Uterus (tissue), 2 donors: ENCODE measurements around the gene SLC17A8.

ENCODE experiments used
- POLR2A ChIP-seq, 2 donors: fragments of 450-650 bp; IDR thresholded peaks; one replicate each; pipeline ENCODE4 v1.6.1; 2016; ENCODE audit warnings: antibody characterized with exemption in 2 of 2, mild to moderate bottlenecking in 1 of 2, moderate library complexity in 1 of 2
- TF ChIP-seq, protein P1 (sequence below), 4 experiments: fragments of 200-600 bp in 2 of 4; fragments of 450-650 bp in 2 of 4; sonication (generic) in 2 of 4; IDR thresholded peaks; one replicate each; pipeline ENCODE4 v1.5.1; 2016 to 2019; ENCODE audit warnings: antibody characterized with exemption in 4 of 4, mild to moderate bottlenecking in 2 of 4, moderate library complexity in 1 of 4

- TF ChIP-seq, protein P1, sequence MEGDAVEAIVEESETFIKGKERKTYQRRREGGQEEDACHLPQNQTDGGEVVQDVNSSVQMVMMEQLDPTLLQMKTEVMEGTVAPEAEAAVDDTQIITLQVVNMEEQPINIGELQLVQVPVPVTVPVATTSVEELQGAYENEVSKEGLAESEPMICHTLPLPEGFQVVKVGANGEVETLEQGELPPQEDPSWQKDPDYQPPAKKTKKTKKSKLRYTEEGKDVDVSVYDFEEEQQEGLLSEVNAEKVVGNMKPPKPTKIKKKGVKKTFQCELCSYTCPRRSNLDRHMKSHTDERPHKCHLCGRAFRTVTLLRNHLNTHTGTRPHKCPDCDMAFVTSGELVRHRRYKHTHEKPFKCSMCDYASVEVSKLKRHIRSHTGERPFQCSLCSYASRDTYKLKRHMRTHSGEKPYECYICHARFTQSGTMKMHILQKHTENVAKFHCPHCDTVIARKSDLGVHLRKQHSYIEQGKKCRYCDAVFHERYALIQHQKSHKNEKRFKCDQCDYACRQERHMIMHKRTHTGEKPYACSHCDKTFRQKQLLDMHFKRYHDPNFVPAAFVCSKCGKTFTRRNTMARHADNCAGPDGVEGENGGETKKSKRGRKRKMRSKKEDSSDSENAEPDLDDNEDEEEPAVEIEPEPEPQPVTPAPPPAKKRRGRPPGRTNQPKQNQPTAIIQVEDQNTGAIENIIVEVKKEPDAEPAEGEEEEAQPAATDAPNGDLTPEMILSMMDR (IDR thresholded peaks at IDR 0.05) = no peak
- no peak for TF ChIP-seq POLR2A (IDR thresholded peaks at IDR 0.05)
Measured at GRCh38 chr12:100404769-100405407, 48.0 kb downstream of the SLC17A8 start.
